Stomach (tissue), 4 donors: Measurements from ENCODE around the gene NOC4L.

Experiments
- EP300 ChIP-seq: sonication (generic); formaldehyde crosslinking; IDR thresholded peaks from one replicate; pipeline ENCODE4 v1.6.1; 2017; ENCODE audit warnings: antibody characterized with exemption
- POLR2A ChIP-seq, 4 donors: fragments of 450-650 bp; IDR thresholded peaks; one replicate each; pipeline ENCODE4 v1.6.1; 2016; ENCODE audit warnings: antibody characterized with exemption in 4 of 4, control low read depth in 2 of 4, mild to moderate bottlenecking in 1 of 4, moderate library complexity in 1 of 4
- TF ChIP-seq, protein P1 (sequence below), 7 experiments: fragments of 450-650 bp in 4 of 7; fragments of 200-600 bp in 3 of 7; sonication (generic) in 3 of 7; IDR thresholded peaks; one replicate each; pipeline ENCODE4 v1.5.1; 2016 to 2019; ENCODE audit warnings: antibody characterized with exemption in 7 of 7, control low read depth in 2 of 7, mild to moderate bottlenecking in 1 of 7

DNA sequence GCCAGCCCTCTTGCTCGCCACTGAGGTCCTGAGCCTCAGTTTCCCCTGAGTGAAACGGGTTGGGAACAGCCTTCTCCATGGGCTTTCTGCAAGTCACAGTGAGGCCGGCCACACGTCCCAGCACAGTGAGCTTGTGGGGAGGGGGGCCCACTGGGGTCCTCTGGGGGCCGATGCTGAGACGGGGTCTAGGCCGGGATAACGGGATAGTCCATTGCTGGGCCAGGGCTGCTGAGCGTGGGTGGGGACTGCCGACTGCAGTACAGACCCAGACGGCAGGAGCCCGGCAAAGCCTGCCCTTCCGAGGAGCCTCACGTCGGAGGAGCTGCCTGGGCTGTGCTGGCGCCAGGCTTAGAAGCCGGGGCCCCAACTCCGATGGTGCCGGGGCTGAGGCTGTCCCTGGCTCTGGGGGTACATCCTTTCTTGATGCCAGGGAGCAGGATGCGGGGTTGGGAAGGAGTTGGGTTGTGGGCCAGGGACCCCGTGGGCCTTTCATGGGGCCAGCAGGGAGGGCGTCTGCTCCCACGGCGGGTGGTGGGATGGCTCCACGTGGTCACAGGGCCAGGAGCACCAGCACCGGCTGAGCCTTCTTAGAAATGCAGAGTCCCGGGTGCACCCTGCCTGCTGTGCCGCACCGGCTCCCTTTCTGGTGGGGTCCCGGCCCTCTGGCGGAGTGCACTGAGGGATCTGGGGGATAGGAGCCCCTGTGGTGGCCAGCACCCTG lies 24.2 kb downstream of the NOC4L start:
- TF ChIP-seq, protein P1, sequence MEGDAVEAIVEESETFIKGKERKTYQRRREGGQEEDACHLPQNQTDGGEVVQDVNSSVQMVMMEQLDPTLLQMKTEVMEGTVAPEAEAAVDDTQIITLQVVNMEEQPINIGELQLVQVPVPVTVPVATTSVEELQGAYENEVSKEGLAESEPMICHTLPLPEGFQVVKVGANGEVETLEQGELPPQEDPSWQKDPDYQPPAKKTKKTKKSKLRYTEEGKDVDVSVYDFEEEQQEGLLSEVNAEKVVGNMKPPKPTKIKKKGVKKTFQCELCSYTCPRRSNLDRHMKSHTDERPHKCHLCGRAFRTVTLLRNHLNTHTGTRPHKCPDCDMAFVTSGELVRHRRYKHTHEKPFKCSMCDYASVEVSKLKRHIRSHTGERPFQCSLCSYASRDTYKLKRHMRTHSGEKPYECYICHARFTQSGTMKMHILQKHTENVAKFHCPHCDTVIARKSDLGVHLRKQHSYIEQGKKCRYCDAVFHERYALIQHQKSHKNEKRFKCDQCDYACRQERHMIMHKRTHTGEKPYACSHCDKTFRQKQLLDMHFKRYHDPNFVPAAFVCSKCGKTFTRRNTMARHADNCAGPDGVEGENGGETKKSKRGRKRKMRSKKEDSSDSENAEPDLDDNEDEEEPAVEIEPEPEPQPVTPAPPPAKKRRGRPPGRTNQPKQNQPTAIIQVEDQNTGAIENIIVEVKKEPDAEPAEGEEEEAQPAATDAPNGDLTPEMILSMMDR (IDR thresholded peaks at IDR 0.05) = no peak
- TF ChIP-seq EP300 = no peak
- TF ChIP-seq POLR2A (IDR thresholded peaks at IDR 0.05) = no peak
